Measurements from ENCODE around the gene C2.
A peak's percentile ranks its signal among the peaks of the same experiment; 100 is the strongest.
"Not testable (repeated sequence)": the region's sequence is repeated elsewhere in the genome, so short reads cannot be mapped to it uniquely, and the experiment has no call there.

C2 gene

DNA sequence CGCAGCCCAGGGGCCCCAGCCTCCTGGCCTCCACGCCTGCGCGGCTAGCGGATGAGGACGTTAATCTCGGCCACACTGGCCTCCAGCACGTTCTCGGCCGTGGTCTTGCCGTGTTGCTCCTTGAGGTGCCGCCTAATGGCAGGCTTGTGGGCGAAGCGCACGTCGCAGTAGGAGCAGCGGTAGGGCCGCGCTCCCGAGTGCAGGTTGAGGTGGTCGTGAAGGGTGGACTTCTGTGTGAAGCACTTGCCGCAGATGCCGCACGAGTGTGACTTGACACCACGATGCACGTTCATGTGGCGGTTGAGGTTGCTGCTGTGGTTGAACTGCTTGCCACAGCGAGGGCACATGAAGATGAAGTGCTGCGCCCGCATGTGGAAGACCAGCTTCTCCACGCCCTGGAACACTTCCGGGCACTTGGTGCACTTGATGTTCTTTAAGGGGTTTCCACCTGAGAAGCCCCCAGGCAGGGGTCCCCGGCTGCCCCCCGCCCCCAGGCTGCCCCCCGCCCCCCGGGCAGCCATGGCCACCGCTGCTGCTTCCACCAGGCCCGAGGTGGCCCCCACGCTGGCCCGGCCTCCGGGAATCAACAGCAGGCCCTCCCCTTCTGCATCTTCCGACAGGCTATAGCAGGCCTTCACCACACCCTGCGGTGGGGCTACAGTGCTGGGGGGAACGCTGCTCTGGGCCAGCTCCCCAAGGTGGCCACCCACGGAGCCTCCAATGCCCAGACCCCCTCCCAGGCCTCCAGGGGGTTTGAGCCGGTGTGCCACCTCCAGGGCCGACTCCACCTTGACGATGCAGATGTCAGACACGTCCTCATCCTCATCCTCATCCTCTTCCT is 27.4 kb upstream of the C2 start:
- DNase-seq: no peak

- DNase-seq: no peak
Measured at GRCh38 chr6:31900917-31901414, 26.6 kb upstream of the C2 start.

GRCh38 chr6:31901415-31901952 is 26.0 kb upstream of the C2 start:
- peak; percentile 60 for DNase-seq

DNA sequence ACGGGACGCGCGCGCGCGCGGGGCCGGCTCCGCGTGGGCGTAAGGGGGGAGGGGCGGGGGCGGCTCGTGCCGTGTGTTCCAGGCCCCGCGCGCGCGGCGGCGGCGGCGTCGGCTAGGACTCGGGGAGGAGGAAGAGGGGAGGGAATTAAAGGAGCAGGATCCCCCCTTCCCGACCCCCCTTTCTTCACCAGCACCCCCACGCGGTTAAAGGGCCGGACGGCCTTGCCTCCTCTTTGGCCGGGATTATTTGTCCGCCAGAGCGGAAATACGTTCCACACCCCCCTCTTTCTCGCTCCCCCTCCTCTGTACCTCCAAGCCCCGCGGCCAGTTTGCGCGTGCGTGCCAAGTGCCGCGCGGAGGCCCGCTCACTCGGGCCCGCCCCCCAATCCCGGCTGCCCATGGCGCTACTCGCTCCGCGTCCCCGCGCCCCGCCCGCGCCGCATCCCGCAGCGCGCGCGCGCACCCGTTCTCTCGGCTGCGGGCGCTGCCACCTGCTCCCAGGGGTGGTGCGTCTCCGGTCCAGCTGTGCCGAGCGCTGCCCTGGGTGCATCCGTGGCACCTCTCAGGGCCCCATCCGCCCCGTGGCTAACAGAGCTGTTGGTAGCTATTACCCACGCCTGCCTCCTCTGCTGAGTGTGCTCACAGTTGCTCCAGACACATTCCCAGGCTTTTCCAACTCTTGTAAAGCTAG is 25.4 kb upstream of the C2 start, which contains the start of gene ZBTB12:
TSS of gene ZBTB12 (minus strand) at position 134 of the 691 bp plus-strand sequence. CDS start 781 bp downstream, outside the sequence.
- DNase-seq: peak; percentile 97

DNA sequence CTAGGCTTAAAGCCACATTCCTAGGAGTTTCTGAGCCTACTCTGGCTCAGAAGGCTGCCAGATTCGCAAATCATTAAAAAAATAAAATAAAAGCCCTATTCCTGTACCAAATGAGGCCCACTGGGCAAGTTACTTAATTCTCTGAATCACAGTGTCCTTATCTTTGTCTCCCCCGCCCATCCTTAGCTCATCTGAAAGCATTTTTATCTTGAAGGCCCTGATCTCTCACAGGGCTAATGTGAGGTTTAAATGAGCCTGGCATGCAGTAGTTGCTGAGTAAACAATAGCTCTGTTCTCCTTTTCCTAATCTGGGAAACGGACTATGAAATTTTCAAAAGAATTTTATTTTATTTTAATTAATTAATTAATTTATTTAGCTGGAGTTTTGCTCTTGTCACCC is 23.6 kb upstream of the C2 start:
- DNase-seq: no peak

- no peak for DNase-seq
Measured at GRCh38 chr6:31905041-31905440, 22.5 kb upstream of the C2 start.

DNA sequence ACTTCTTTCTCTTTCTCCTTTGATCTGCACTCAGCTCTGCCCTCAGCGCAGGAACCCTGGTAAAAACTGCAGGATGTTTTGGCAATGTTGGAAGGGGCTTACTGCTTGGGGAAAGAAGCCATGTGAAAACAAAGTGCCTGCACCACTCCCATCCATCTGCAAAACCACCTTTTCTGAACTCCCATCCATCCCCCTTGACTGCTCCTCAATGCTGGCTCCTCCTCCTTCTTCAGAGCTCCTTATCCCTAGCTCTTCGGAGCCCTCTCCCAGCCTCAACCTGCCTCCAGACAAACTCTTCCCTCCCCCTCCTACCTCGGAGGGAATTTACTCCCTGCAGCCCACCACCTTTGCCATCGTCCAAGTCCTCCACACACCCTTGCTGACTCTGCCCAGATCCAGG is 21.4 kb upstream of the C2 start:
- DNase-seq: no peak

DNA sequence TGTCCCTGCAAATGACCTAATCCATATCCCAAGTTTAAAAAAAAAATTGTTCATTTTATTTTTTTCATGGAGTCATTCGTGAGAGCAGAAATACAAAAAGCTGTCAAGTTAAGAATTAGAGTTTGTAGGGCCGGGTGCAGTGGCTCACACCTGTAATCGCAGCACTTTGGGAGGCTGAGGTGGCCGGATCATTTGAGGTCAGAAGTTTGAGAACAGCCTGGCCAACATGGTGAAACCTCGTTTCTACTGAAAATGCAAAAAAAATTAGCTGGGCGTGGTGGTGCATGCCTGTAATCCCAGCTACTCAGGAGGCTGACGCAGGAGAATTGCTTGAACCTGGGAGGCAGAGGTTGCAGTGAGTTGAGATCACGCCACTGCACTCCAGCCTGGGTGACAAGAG is 20.8 kb upstream of the C2 start:
- not testable (repeated sequence) for DNase-seq

- DNase-seq: no peak
Measured at GRCh38 chr6:31907158-31907813, 20.2 kb upstream of the C2 start.

DNA sequence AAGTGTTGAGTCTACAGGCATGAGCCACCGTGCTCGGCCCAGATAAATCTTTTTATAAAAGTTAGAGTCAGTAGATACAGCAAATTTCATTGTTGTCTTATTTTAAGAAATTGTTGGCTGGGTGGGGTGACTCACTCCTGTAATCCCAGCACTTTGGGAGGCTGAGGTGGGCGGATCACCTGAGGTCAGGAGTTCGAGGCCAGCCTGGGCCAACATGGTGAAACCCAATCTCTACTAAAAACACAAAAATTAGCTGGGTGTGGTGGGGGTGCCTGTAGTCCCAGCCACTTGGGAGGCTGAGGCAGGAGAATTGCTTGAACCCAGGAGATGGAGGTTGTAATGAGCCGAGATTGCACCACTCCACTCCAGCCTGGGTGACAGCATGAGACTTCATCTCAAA is 19.3 kb upstream of the C2 start:
- DNase-seq: not testable (repeated sequence)

DNA sequence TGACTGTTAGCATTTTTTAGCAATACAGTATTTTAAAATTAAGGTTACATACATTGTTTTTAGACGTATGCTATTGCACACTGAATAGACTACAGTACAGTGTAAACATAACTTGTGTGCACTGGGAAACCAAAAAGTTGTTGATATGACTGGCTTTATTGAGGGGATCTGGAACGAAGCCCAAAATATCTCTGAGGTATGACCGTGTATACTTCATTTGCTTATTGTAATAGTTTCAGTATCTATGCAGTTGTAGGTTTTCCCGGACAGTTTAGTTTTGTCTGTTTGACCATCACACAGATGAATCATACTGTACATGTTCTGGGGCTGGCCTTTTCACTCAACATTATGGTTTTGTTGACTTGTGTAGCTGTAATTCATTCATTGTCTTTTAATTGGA is 18.7 kb upstream of the C2 start:
- no peak for DNase-seq

GRCh38 chr6:31909298-31909697 is 18.2 kb upstream of the C2 start:
- DNase-seq: not testable (repeated sequence)

GRCh38 chr6:31911826-31912585 is 15.5 kb upstream of the C2 start:
- no peak for DNase-seq

GRCh38 chr6:31915351-31915750 is 12.2 kb upstream of the C2 start:
- no peak for DNase-seq

GRCh38 chr6:31915756-31916155 is 11.8 kb upstream of the C2 start:
- no peak for DNase-seq

GRCh38 chr6:31918069-31918720 is 9.3 kb upstream of the C2 start:
- DNase-seq: no peak

DNA sequence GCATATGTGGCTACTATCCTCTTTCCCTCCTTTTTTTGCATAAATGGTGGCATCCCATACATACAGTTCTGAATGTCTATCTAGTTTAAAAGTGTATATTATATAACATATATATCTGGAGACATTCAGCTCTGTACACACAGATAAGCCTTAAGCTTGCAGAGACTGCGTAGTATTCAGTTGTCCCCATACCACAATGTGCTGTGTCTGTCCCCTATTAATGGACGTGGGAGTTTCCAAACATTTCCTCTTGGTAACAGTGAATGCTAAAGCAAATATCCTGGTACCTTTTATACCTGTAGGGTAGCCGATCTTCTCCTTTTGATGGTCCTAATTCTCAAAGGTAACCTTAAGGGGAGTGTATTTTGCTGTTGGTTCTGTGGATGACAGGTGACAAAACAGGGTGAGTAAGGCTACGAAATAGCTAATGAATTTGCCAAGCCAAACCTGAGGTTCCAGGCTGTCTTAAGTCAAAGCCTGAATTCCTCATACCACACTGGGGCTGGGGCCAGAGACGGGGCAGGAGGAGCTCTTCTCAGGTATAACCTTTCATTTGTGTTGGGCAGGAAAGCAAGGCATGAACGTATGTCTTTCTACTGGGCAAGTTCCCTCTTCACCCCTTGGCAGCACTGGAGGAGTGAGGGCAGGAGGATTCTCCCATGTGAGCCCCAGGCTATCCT is 7.8 kb upstream of the C2 start:
- DNase-seq: no peak

DNA sequence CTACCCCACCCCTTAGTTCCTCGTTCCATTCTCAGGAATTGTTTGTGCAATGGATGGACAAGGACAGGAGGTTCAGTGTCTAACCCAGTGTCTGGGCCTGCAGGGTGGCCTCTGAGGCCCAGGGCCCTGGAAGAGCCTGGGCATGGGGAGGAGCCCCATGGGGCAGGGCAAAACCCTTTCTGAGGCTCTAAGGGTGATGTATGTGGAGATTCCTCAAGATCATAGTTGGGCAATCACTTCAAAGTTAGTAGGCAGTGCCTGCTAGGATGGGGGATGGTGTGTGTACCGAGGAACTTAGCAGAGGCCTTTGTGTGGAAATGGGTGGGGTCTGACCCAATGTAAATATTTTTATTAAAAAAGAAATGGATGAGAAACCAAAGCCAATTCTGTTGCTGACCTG is 6.7 kb upstream of the C2 start:
- DNase-seq: no peak

DNA sequence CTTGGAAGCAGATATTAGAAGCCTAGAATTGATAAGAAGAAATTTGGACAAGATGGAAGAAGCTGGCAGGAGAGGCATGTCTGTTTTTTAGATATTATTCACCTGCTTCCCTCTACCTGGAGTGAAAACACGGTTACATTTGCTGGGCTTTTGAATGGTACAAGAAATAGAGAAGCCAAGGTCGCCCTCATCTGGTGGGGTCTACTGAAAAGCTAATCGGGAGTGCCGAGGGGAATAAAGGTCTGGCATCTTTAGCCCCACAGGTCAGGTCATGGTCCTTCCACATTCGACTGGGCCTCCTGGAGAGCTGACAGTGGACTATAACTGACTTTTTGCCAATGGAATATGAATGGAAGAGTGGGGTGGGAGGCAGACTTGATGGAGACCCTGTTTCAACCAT is 4.6 kb upstream of the C2 start:
- DNase-seq: no peak

- no peak for DNase-seq
Measured at GRCh38 chr6:31927863-31928671, 550 bp downstream of the C2 start.

- no peak for DNase-seq
Measured at GRCh38 chr6:31928672-31928939, 1.1 kb downstream of the C2 start.
